MM.1S (cell line): ENCODE measurements around the gene RPS18.

Source experiments
- DNase-seq: peaks from one replicate; pipeline ENCODE4 v3.0.0-alpha.2; 2015
- H2AFZ ChIP-seq: fragments of 300-600 bp; sonication (generic); 2 replicates; pipeline ENCODE4 v1.6.0; 2016; ENCODE audit warnings: antibody characterized with exemption, low read length
- H3F3A ChIP-seq: fragments of 300-600 bp; sonication (generic); 2 replicates; pipeline ENCODE4 v1.6.1; 2016; ENCODE audit warnings: mild to moderate bottlenecking, antibody characterized with exemption, low read length, moderate library complexity, mixed read lengths; ENCODE audit not compliant: insufficient read depth
- H3K27ac ChIP-seq: fragments of 300-600 bp; sonication (generic); 2 replicates; pipeline ENCODE4 v1.5.1; 2016; ENCODE audit warnings: mild to moderate bottlenecking, low read length
- H3K27me3 ChIP-seq: fragments of 300-600 bp; sonication (generic); replicated peaks from 2 replicates; pipeline ENCODE4 v1.6.0; 2016; ENCODE audit warnings: low read length; ENCODE audit not compliant: insufficient read depth
- H3K36me3 ChIP-seq: fragments of 300-600 bp; sonication (generic); replicated peaks from 2 replicates; pipeline ENCODE4 v1.6.1; 2016; ENCODE audit warnings: mild to moderate bottlenecking, low read length, mixed read lengths; ENCODE audit not compliant: insufficient read depth
- H3K4me1 ChIP-seq: fragments of 300-600 bp; sonication (generic); 2 replicates; pipeline ENCODE4 v1.6.1; 2016; ENCODE audit warnings: low read length, mixed read lengths
- H3K4me2 ChIP-seq: fragments of 300-600 bp; sonication (generic); 2 replicates; pipeline ENCODE4 v1.6.0; 2016; ENCODE audit warnings: low read depth, low read length
- H3K4me3 ChIP-seq: fragments of 300-600 bp; sonication (generic); 2 replicates; pipeline ENCODE4 v1.5.1; 2016; ENCODE audit warnings: low read length, mixed read lengths
- H3K79me2 ChIP-seq: fragments of 300-600 bp; sonication (generic); 2 replicates; pipeline ENCODE4 v1.6.1; 2016; ENCODE audit warnings: mixed run types, low read length, mixed read lengths
- H3K9ac ChIP-seq: fragments of 300-600 bp; sonication (generic); 2 replicates; pipeline ENCODE4 v1.6.1; 2016; ENCODE audit warnings: low read length, mixed read lengths
- H3K9me2 ChIP-seq: fragments of 300-600 bp; sonication (generic); replicated peaks from 2 replicates; pipeline ENCODE4 v1.6.1; 2016; ENCODE audit warnings: mild to moderate bottlenecking, low read length, mixed read lengths; ENCODE audit not compliant: insufficient read depth
- H3K9me3 ChIP-seq: fragments of 300-600 bp; sonication (generic); replicated peaks from 2 replicates; pipeline ENCODE4 v1.6.1; 2016; ENCODE audit warnings: mild to moderate bottlenecking, low read length, mixed read lengths; ENCODE audit not compliant: insufficient read depth
- H4K20me1 ChIP-seq: fragments of 300-600 bp; sonication (generic); 2 replicates; pipeline ENCODE4 v1.6.1; 2016; ENCODE audit warnings: mild to moderate bottlenecking, low read length, moderate library complexity, mixed read lengths; ENCODE audit not compliant: insufficient read depth
- EZH2 ChIP-seq: fragments of 300-600 bp; sonication (generic); optimal IDR thresholded peaks from 2 replicates; pipeline ENCODE3; 2017; ENCODE audit warnings: low read depth, mild to moderate bottlenecking, antibody characterized with exemption, low read length, mixed read lengths
- EZH2phosphoT487 ChIP-seq: fragments of 300-600 bp; sonication (generic); IDR thresholded peaks from 2 replicates; pipeline ENCODE4 v1.6.1; 2018; ENCODE audit warnings: antibody characterized with exemption, low read length
- TF ChIP-seq, protein P1 (sequence below): fragments of 300-600 bp; sonication (generic); IDR thresholded peaks from 2 replicates; pipeline ENCODE4 v1.5.1; 2016; ENCODE audit warnings: antibody characterized with exemption, low read length, mixed read lengths

The RPS18 gene

DNA sequence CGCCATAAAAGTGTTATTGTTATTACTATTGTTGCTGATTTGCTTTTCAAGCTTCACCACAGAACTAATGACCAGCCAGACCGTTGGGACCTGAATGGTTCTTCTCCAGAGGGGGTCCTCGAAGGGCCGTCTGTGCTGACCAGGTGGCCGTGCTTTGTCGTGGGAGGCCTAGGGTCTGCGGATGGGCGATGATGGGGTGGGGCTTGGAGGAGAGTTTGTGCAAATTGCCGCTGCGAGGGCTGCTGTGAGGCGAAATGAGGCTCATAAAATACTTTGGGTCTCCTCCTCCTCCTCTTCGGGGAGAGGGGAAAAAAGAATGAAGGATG, 51.7 kb downstream of the RPS18 start:
- peaks cover 23% of the 10 kb centered on the region for H3F3A ChIP-seq
- H3K9me2 ChIP-seq = no peaks in the 10 kb centered on the region
- TF ChIP-seq EZH2 = no peak
- H3K27ac ChIP-seq = peak overlapping the region; percentile 78
- H3K36me3 ChIP-seq = peaks cover 9% of the 10 kb centered on the region
- no peaks in the 10 kb centered on the region for H3K27me3 ChIP-seq
- no peaks in the 10 kb centered on the region for H3K9me3 ChIP-seq
- DNase-seq = no peak
- peak overlapping the region; percentile 80 for H2AFZ ChIP-seq
- peak overlapping the region; percentile 95 for H3K9ac ChIP-seq
- H3K4me1 ChIP-seq = peaks cover 26% of the 10 kb centered on the region
- peak overlapping the region; percentile 97 for H3K4me3 ChIP-seq
- H3K4me2 ChIP-seq = peak overlapping the region; percentile 97
- no peaks in the 10 kb centered on the region for H4K20me1 ChIP-seq
- peaks cover 40% of the 10 kb centered on the region for H3K79me2 ChIP-seq

GRCh38 chr6:33324125-33324524, 52.2 kb downstream of the RPS18 start:
- TF ChIP-seq EZH2phosphoT487 = no peak
- no peak for TF ChIP-seq EZH2
- TF ChIP-seq, protein P1, sequence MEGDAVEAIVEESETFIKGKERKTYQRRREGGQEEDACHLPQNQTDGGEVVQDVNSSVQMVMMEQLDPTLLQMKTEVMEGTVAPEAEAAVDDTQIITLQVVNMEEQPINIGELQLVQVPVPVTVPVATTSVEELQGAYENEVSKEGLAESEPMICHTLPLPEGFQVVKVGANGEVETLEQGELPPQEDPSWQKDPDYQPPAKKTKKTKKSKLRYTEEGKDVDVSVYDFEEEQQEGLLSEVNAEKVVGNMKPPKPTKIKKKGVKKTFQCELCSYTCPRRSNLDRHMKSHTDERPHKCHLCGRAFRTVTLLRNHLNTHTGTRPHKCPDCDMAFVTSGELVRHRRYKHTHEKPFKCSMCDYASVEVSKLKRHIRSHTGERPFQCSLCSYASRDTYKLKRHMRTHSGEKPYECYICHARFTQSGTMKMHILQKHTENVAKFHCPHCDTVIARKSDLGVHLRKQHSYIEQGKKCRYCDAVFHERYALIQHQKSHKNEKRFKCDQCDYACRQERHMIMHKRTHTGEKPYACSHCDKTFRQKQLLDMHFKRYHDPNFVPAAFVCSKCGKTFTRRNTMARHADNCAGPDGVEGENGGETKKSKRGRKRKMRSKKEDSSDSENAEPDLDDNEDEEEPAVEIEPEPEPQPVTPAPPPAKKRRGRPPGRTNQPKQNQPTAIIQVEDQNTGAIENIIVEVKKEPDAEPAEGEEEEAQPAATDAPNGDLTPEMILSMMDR = no peak
- Histone ChIP-seq H3K27ac (peak overlapping the region; percentile 78), H3K79me2 (peaks cover 37% of the 10 kb centered on the region), H3K9me3 (no peaks in the 10 kb centered on the region), H3K9me2 (no peaks in the 10 kb centered on the region), H3F3A (peaks cover 19% of the 10 kb centered on the region), H4K20me1 (no peaks in the 10 kb centered on the region), H3K27me3 (no peaks in the 10 kb centered on the region), H3K36me3 (peaks cover 9% of the 10 kb centered on the region), H2AFZ (peak overlapping the region; percentile 80), H3K4me2 (peak overlapping the region; percentile 97), H3K4me1 (peaks cover 20% of the 10 kb centered on the region), H3K9ac (peak overlapping the region; percentile 95), H3K4me3 (peak overlapping the region; percentile 97)
- DNase-seq = no peak
